GM12878 (cell line): ENCODE measurements around the gene CD34. TPM values are rescaled to one million over a fixed set of nuclear protein-coding genes. Genes with fewer than 3 reads are reported as not detected.

ENCODE experiments used
- ATAC-seq: fragments of 200-7000 bp; cut with Tn5 transposase; 3 replicates; pipeline ENCODE4 v1.9.1; 2020; ENCODE audit warnings: mild to moderate bottlenecking, moderate library complexity
- BruUV-seq: library from RNA; stranded (reverse); fragments of 400-500 nt; replicated peaks from 2 replicates; lab custom pipeline; 2021; lab: Mats Ljungman, UMichigan
- CTCF ChIA-PET: fragments of 300-600 bp; sonication (Branson Sonifier 250); formaldehyde crosslinking; extraction: SDS; loops from one replicate; lab custom pipeline; 2021; ENCODE audit warnings: inconsistent platforms; lab: Yijun Ruan, JAX
- POLR2A ChIA-PET: fragments of 350-600 bp; formaldehyde crosslinking; extraction: SDS; loops from one replicate; lab custom pipeline; 2021; ENCODE audit warnings: inconsistent platforms; lab: Charles Lee
- RAD21 ChIA-PET: fragments of 300-600 bp; sonication (Branson Sonifier 250); formaldehyde crosslinking; loops from one replicate; lab custom pipeline; 2023; ENCODE audit warnings: antibody characterized with exemption; ENCODE audit not compliant: unreplicated experiment; lab: Charles Lee
- SMC1A ChIA-PET: fragments of 300-600 bp; sonication (Branson Sonifier 250); formaldehyde crosslinking; loops from one replicate; lab custom pipeline; 2023; ENCODE audit not compliant: unreplicated experiment, uncharacterized antibody; lab: Charles Lee
- DNase-seq: peaks from one replicate; pipeline ENCODE4 v3.0.0-alpha.2; 2011; ENCODE audit warnings: low read depth, low spot score
- FAIRE-seq: peaks from 3 replicates; lab custom pipeline; 2011; peaks lifted over from hg19 to GRCh38; lab: Jason Lieb, UNC
- H2AFZ ChIP-seq: 2 replicates; pipeline ENCODE4 v1.6.0; 2011; ENCODE audit warnings: low read depth, low read length, control low read depth; ENCODE audit not compliant: control insufficient read depth
- H3K27ac ChIP-seq: 2 replicates; pipeline ENCODE4 v1.5.1; 2011; ENCODE audit warnings: control low read depth; ENCODE audit not compliant: control insufficient read depth, insufficient read depth
- H3K27me3 ChIP-seq, 2 experiments: replicated peaks in 1 of 2; 2 replicates each; pipeline versions ENCODE4 v1.6.0 to v1.6.1; 2011; ENCODE audit warnings: low read length in 1 of 2; ENCODE audit not compliant: control insufficient read depth in 2 of 2, insufficient read depth in 2 of 2
- H3K36me3 ChIP-seq, 2 experiments: 2 replicates each; pipeline ENCODE4 v1.5.1; 2011; ENCODE audit warnings: low read length in 1 of 2; ENCODE audit not compliant: control insufficient read depth in 2 of 2, insufficient read depth in 2 of 2
- H3K4me1 ChIP-seq: 2 replicates; pipeline ENCODE4 v1.6.1; 2011; ENCODE audit warnings: mild to moderate bottlenecking, low read length, moderate library complexity, mixed read lengths; ENCODE audit not compliant: control insufficient read depth, insufficient read depth
- H3K4me2 ChIP-seq: 2 replicates; pipeline ENCODE4 v1.6.0; 2011; ENCODE audit warnings: control low read depth; ENCODE audit not compliant: control insufficient read depth, insufficient read depth
- H3K4me3 ChIP-seq: fragments of 200-600 bp; sonication (generic); 2 replicates; pipeline ENCODE4 v1.5.1; 2016
- H3K79me2 ChIP-seq: 2 replicates; pipeline ENCODE4 v1.6.0; 2011; ENCODE audit warnings: low read length; ENCODE audit not compliant: control insufficient read depth, insufficient read depth
- H3K9ac ChIP-seq: 2 replicates; pipeline ENCODE4 v1.8.0; 2011; ENCODE audit warnings: low read length, control low read depth, mixed read lengths; ENCODE audit not compliant: control insufficient read depth, insufficient read depth
- H3K9me3 ChIP-seq: replicated peaks from 3 replicates; pipeline ENCODE4 v1.5.1; 2011; ENCODE audit warnings: mild to moderate bottlenecking, low read length; ENCODE audit not compliant: control insufficient read depth, insufficient read depth
- H4K20me1 ChIP-seq: 2 replicates; pipeline ENCODE4 v1.6.0; 2011; ENCODE audit not compliant: control insufficient read depth, insufficient read depth
- KAT2A ChIP-seq: conservative IDR thresholded peaks from 2 replicates; pipeline ENCODE4 v1.6.1; 2011; ENCODE audit warnings: low read depth, low read length; ENCODE audit not compliant: control insufficient read depth
- KLF5 ChIP-seq: fragments of 450-650 bp; IDR thresholded peaks from 2 replicates; pipeline ENCODE4 v1.6.1; 2014; ENCODE audit warnings: mild to moderate bottlenecking; ENCODE audit not compliant: partially characterized antibody
- NFYA ChIP-seq: IDR thresholded peaks from 2 replicates; pipeline ENCODE4 v1.6.1; 2011; ENCODE audit warnings: low read depth, mild to moderate bottlenecking, low read length, improper control_type of control experiment, borderline replicate concordance
- SRF ChIP-seq, 2 experiments: IDR thresholded peaks; 2 replicates each; pipeline ENCODE4 v1.6.1; 2011; ENCODE audit warnings: low read depth in 2 of 2, low read length in 2 of 2, mild to moderate bottlenecking in 1 of 2, moderate library complexity in 1 of 2
- TBL1XR1 ChIP-seq: IDR thresholded peaks from 2 replicates; pipeline ENCODE4 v1.6.1; 2012; ENCODE audit warnings: low read depth, low read length, improper control_type of control experiment
- WGBS: methylation state at CpG from one replicate; pipeline ENCODE4 v1.1.6; 2016; ENCODE audit warnings: low lambda C conversion rate; ENCODE audit not compliant: insufficient replicate concordance, insufficient coverage; ENCODE audit errors: missing lambda C conversion rate; 5-methylcytosine and 5-hydroxymethylcytosine counted together
- in situ Hi-C: fragments of 300-500 bp; cut with MboI; formaldehyde crosslinking; loops from 9 replicates; pipeline ENCODE4 v1.14.3; 2018; ENCODE audit warnings: mixed read lengths
- intact Hi-C: fragments of 100-400 bp; cut with micrococcal nuclease; formaldehyde crosslinking; loops from one replicate; pipeline ENCODE4 v1.14.2; 2022; ENCODE audit not compliant: unreplicated experiment
- polyA plus RNA-seq, 11 experiments: library from polyadenylated mRNA; depleted of rRNA in 4 of 11; unstranded in 6 of 11; stranded (reverse) in 5 of 11; fragments of >200 nt; fragmentation: Nextera tagmentation in 4 of 11; fragmentation: Illumina TruSeq in 1 of 11; extraction: Ambion mirVana in 4 of 11; extraction: Trizol in 1 of 11; gene quantifications; 1 replicate in 1 of 11; 2 replicates in 10 of 11; pipeline versions ENCODE4 v1.2.1 to v1.2.3, GENCODE V29; 2011 to 2016; ENCODE audit warnings: inconsistent platforms in 2 of 11, missing spikeins in 2 of 11, low read depth in 1 of 11
- total RNA-seq, 4 experiments: library from RNA; depleted of rRNA in 3 of 4; stranded (reverse); fragments of >200 nt in 3 of 4; fragmentation: Illumina TruSeq in 1 of 4; extraction: Trizol in 1 of 4; gene quantifications; 2 replicates each; pipeline versions ENCODE4 v1.2.1 to v1.2.3, GENCODE V29; 2013 to 2021
- TF ChIP-seq, protein P1 (sequence below): IDR thresholded peaks from 2 replicates; pipeline ENCODE4 v1.6.1; 2012; ENCODE audit warnings: low read length, inconsistent platforms

Gene CD34
- total and polyA plus RNA-seq, 10 of the 15 experiments (the other 5 are each of a cell fraction or from before 2014, with no cell fraction given): under 0.01 to 0.08 (median 0.02) TPM; not detected in 6

DNA sequence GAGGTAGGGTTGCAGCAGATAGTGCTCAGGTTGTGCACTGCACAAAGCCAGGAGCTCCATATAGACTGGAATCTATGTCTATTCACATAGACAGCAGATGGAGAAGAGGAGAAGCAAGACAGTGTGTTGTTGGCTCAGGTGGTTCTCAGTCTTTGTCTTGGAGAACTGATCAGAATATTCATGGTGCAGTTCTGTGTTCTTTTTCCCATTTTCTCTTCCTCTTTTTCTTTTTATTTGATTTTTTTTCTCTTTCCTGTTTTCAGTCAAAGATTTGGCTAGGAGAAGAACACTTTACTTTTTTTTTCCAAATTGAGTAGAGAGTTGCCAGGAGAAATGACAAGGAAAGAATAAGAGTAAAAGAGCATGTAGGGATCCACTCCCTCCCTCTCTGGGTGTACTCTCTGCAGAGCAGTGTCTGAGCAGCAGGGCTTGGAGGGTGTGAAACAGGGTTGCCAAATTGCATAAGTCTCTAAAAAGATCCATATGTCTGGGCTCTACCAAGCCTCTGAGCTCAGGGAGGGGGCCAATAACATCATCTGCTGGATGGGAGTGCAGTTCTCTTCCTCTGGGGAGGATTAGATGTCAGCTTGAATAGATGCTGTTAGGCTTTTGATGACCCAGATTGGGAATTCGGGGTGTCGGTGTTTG, 8.7 kb upstream of the CD34 start (continued):
- no peak for TF ChIP-seq SRF (IDR thresholded peaks at IDR 0.05; ENCODE audit: low read depth in 2 of 2, low read length in 2 of 2)
- TF ChIP-seq KAT2A: no peak
- TF ChIP-seq NFYA: no peak

DNA sequence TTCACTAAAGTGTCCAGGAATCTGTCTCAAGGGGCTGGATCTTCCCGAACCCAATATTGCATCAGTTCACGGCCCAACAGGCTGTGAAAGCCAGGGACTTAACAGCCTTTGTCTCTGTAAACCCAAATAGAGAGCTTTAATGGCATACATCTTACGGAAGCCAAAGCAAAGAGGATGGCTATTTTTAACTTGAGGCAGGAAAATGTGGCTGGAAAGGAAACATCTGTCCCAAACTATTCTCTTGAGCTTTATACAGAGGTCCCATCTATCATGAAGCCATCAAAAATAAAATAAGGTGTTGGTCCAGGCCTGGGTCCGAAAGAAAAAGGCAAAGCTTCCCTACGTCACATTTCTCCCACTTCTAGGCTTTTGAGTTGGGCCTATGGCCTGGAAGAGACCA, 7.7 kb upstream of the CD34 start:
- BruUV-seq: no TSS peak
- ChIA-PET CTCF (interaction anchor here (0.9 to 1.6 kb wide), 4 partner anchors 21 to 77 kb away, joined by 3 to 10 read pairs (median 6); no protein-coding TSS in a partner anchor), POLR2A (no interaction called here), SMC1A (interaction anchor here (1.4 to 2.6 kb wide), 2 partner anchors 21 to 42 kb away, joined by 4 to 7 read pairs; no protein-coding TSS in a partner anchor), RAD21 (no interaction called here)
- H3K27me3 ChIP-seq: peaks cover 0 to 9% of the 10 kb centered on the region in 2 experiments
- no peak overlapping the region for H3K4me2 ChIP-seq
- H3K9ac ChIP-seq: no peak overlapping the region
- TF ChIP-seq TBL1XR1 (no peak), KLF5 (no peak)
- TF ChIP-seq, protein P1, sequence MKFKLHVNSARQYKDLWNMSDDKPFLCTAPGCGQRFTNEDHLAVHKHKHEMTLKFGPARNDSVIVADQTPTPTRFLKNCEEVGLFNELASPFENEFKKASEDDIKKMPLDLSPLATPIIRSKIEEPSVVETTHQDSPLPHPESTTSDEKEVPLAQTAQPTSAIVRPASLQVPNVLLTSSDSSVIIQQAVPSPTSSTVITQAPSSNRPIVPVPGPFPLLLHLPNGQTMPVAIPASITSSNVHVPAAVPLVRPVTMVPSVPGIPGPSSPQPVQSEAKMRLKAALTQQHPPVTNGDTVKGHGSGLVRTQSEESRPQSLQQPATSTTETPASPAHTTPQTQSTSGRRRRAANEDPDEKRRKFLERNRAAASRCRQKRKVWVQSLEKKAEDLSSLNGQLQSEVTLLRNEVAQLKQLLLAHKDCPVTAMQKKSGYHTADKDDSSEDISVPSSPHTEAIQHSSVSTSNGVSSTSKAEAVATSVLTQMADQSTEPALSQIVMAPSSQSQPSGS: no peak
- no peaks in the 10 kb centered on the region for H3K79me2 ChIP-seq
- no peak overlapping the region for H3K27ac ChIP-seq
- no peak for DNase-seq
- H3K4me3 ChIP-seq: no peak overlapping the region
- no peaks in the 10 kb centered on the region for H3K36me3 ChIP-seq
- no peak overlapping the region for H2AFZ ChIP-seq
- no peaks in the 10 kb centered on the region for H3K9me3 ChIP-seq
- intact Hi-C loops (no loop called here), in situ Hi-C loops (no loop called here)
- no peak for ATAC-seq
- H4K20me1 ChIP-seq: no peaks in the 10 kb centered on the region
- no peak for FAIRE-seq
- no peaks in the 10 kb centered on the region for H3K4me1 ChIP-seq
- WGBS: 45% methylated on average over 5 of the region's 5 CpGs
